Pancreas (tissue), 10 donors: ENCODE data around the gene SPG21. TPM values are rescaled to one million over a fixed set of nuclear protein-coding genes. Genes with fewer than 3 reads are reported as not detected.
A peak's percentile ranks its signal among the peaks of the same experiment; 100 is the strongest.

Experiments
- ATAC-seq, 4 donors: fragments of 200-7000 bp; cut with Tn5 transposase; one replicate each; pipeline versions ENCODE4 v1.8.0 to v1.9.1; 2020; ENCODE audit warnings: mild to moderate bottlenecking in 4 of 4, moderate library complexity in 4 of 4
- DNase-seq, 6 donors: peaks; one replicate each; pipeline ENCODE4 v3.0.0-alpha.2; 2020
- FAIRE-seq: peaks from 2 replicates; lab custom pipeline; 2012; peaks lifted over from hg19 to GRCh38; lab: Jason Lieb, UNC
- H3K27ac ChIP-seq, 4 donors: fragments of 200-600 bp; sonication (generic); 1 replicate in 3 of 4; 2 replicates in 1 of 4; pipeline versions ENCODE4 v1.5.0 to v1.8.0; 2020
- H3K27me3 ChIP-seq, 4 donors: fragments of 200-600 bp; one replicate each; pipeline ENCODE4 v1.8.0; 2021
- H3K36me3 ChIP-seq, 3 donors: fragments of 200-600 bp; sonication (generic) in 1 of 3; one replicate each; pipeline versions ENCODE4 v1.5.0 to v1.8.0; 2020 to 2021
- H3K4me1 ChIP-seq, 3 donors: fragments of 200-600 bp; one replicate each; pipeline ENCODE4 v1.8.0; 2021
- H3K4me3 ChIP-seq, 4 donors: fragments of 200-600 bp; sonication (generic) in 2 of 4; one replicate each; pipeline versions ENCODE4 v1.5.0 to v1.8.0; 2020 to 2021
- H3K9me3 ChIP-seq, 4 donors: fragments of 200-600 bp; one replicate each; pipeline ENCODE4 v1.8.0; 2021
- CTCF ChIP-seq, 4 donors: fragments of 200-600 bp; sonication (generic) in 3 of 4; IDR thresholded peaks; one replicate each; pipeline versions ENCODE4 v1.5.0 to v1.8.0; 2021; ENCODE audit warnings: antibody characterized with exemption in 4 of 4
- WGBS, 2 donors: extraction: QIAGEN DNeasy Blood & Tissue Kit; methylation state at CpG; one replicate each; pipeline ENCODE4 v1.1.7; 2013; 5-methylcytosine and 5-hydroxymethylcytosine counted together
- intact Hi-C, 3 donors: fragments of 100-400 bp; cut with DNase I; formaldehyde crosslinking; loops; one replicate each; pipeline versions ENCODE4 v1.11.1 to v1.14.2; 2022
- polyA plus RNA-seq, 2 donors: library from polyadenylated mRNA; stranded (reverse); fragments of 200-250 nt; gene quantifications; one replicate each; pipeline ENCODE4 v1.2.3, GENCODE V29; 2013
- total RNA-seq, 6 donors: library from RNA; stranded (reverse); fragmentation: NEBNext Ultra II Directional in 4 of 6; extraction: Animal tissue kit (Norgen Biotek cat#: 25700) in 4 of 6; gene quantifications; one replicate each; pipeline versions ENCODE4 v1.2.1 to v1.2.4, GENCODE V29; 2021 to 2023
- donor health status: healthy with polysubstance abuse.
- donor health status: DM: no; HTN: no; CAD: no; lungs with moderate emphysema.
- donor health status: DM: no; HTN: no; CAD: no.
- donor health status: control.
- donor health status: control.
- donor health status: Bipolar disorder and iron deficiency.
- donor health status: DM: yes; HTN: yes; CAD: no.
- donor health status: DM: no; HTN: no; CAD: no.
- donor health status: DM: no; HTN: no; CAD: no.
- donor health status: DM: yes; HTN: yes; CAD: no.

SPG21 gene
- total and polyA plus RNA-seq, 8 donors, result 21.1 to 40.2 (median 29.5) TPM

- TF ChIP-seq CTCF (IDR thresholded peaks at IDR 0.05), result no peak
- 79 to 89% methylated on average over 4 of the region's 4 CpGs for WGBS, 2 donors
- no peak for ATAC-seq
- DNase-seq, result no peak
- Histone ChIP-seq H3K27me3 (no peaks in the 10 kb centered on the region), H3K9me3 (no peaks in the 10 kb centered on the region), H3K4me1 (no peaks in the 10 kb centered on the region), H3K27ac (no peak overlapping the region), H3K36me3 (no peaks in the 10 kb centered on the region), H3K4me3 (no peak overlapping the region)
- intact Hi-C loops, result no loop called here
- FAIRE-seq, result no peak
Measured at GRCh38 chr15:64997745-64998375, 8.1 kb upstream of the SPG21 start.

DNA sequence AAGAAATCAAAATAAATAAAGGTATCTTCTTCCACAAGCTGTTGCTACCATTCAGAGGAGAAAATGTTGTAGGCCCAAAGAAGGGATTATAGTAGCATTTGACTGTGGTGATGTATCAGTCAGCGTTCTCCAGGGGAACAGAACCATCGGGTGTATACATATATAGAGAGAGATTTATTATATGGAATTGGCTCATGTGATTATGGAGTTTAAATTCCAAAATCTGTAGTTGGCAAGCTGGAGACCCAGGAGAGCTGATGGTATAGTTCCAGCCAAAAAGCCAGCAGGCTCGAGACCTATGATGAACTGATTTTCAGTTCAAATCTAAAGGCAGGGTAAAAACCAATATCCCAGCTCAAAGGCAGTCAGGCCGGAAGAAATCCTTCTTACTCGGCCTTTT lies 7.4 kb upstream of the SPG21 start:
- Histone ChIP-seq H3K27ac (no peak overlapping the region), H3K36me3 (no peaks in the 10 kb centered on the region), H3K27me3 (no peaks in the 10 kb centered on the region), H3K9me3 (no peaks in the 10 kb centered on the region), H3K4me1 (no peaks in the 10 kb centered on the region), H3K4me3 (no peak overlapping the region)
- ATAC-seq (no peak), DNase-seq (no peak), FAIRE-seq (no peak)
- no peak for TF ChIP-seq CTCF (IDR thresholded peaks at IDR 0.05)
- intact Hi-C loops, result no loop called here
- 68 to 75% methylated on average over 5 of the region's 5 CpGs for WGBS, 2 donors

GRCh38 chr15:64993290-64993689 lies 3.6 kb upstream of the SPG21 start:
- no peak for FAIRE-seq
- DNase-seq, result no peak
- H3K4me3 ChIP-seq, result no peak overlapping the region
- H3K9me3 ChIP-seq, result no peaks in the 10 kb centered on the region
- no peaks in the 10 kb centered on the region for H3K36me3 ChIP-seq
- H3K27ac ChIP-seq, result no peak overlapping the region
- no peak for TF ChIP-seq CTCF (IDR thresholded peaks at IDR 0.05)
- H3K27me3 ChIP-seq, result no peaks in the 10 kb centered on the region
- intact Hi-C loops, result no loop called here
- peaks cover 0 to 3% (median 0%) of the 10 kb centered on the region in 3 donors for H3K4me1 ChIP-seq
- WGBS, 2 donors, result 55 to 59% methylated on average over 1 of the region's 1 CpG
- ATAC-seq, result no peak

DNA sequence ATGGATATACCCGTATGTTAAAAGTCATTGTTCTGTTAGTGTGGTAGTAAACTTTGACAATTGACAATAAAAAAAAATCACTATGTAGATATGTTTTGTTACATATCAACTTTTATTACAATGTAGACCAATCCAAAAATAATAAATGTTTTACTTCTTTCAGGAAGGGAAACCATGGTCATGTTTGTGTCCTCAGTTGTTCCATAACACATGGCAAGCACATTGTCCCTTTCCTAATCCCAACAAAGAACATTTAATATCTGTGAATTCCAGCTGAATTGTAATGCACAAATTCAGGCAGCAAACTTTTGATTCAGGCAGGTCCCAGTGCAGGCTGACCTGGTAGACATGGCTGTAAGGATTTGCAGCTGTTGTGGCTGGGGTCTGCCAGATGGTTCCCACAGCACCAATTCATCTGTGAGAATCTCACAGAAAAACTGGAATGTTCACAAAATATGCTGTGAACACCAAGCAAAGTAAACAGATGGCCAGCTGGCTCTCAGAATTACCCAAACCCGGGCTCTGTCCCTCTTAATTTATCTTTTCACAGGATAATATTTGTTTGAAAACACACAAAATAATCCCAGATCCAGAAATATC lies 1.9 kb upstream of the SPG21 start:
- Histone ChIP-seq H3K36me3 (no peaks in the 10 kb centered on the region), H3K27me3 (no peaks in the 10 kb centered on the region), H3K9me3 (no peaks in the 10 kb centered on the region), H3K4me1 (peaks cover 0 to 7% (median 0%) of the 10 kb centered on the region in 3 donors), H3K27ac (no peak overlapping the region), H3K4me3 (no peak overlapping the region)
- FAIRE-seq (no peak), ATAC-seq (no peak), DNase-seq (no peak)
- TF ChIP-seq CTCF (IDR thresholded peaks at IDR 0.05), result no peak
- 37 to 51% methylated on average over 2 of the region's 2 CpGs for WGBS, 2 donors
- intact Hi-C loops, result no loop called here

- Histone ChIP-seq H3K36me3 (no peaks in the 10 kb centered on the region), H3K9me3 (no peaks in the 10 kb centered on the region), H3K4me1 (peaks cover 0 to 13% (median 0%) of the 10 kb centered on the region in 3 donors), H3K4me3 (peak overlapping the region; percentile 84 to 94 (median 93)), H3K27me3 (no peaks in the 10 kb centered on the region), H3K27ac (peak overlapping the region; percentile 65 to 89 (median 76))
- no peak for TF ChIP-seq CTCF (IDR thresholded peaks at IDR 0.05)
- DNase-seq (no peak), FAIRE-seq (no peak), ATAC-seq (peak in 1 of 4 donors; percentile 4)
- intact Hi-C loops, result no loop called here
- WGBS, 2 donors, result 2 to 3% methylated on average over 9 of the region's 9 CpGs
Measured at GRCh38 chr15:64990168-64990470, 405 bp upstream of the SPG21 start.
